GM19372 (cell line): ENCODE measurements around the gene SPN.
"Not testable (repeated sequence)": the region's sequence is repeated elsewhere in the genome, so short reads cannot be mapped to it uniquely, and the experiment has no call there.

Experiments
- ATAC-seq: cut with Tn5 transposase; IDR thresholded peaks from one replicate; pipeline ENCODE4 v1.9.1; 2021; ENCODE audit warnings: mild to moderate bottlenecking, low read depth, moderate library complexity; ENCODE audit not compliant: unreplicated experiment

The SPN gene

DNA sequence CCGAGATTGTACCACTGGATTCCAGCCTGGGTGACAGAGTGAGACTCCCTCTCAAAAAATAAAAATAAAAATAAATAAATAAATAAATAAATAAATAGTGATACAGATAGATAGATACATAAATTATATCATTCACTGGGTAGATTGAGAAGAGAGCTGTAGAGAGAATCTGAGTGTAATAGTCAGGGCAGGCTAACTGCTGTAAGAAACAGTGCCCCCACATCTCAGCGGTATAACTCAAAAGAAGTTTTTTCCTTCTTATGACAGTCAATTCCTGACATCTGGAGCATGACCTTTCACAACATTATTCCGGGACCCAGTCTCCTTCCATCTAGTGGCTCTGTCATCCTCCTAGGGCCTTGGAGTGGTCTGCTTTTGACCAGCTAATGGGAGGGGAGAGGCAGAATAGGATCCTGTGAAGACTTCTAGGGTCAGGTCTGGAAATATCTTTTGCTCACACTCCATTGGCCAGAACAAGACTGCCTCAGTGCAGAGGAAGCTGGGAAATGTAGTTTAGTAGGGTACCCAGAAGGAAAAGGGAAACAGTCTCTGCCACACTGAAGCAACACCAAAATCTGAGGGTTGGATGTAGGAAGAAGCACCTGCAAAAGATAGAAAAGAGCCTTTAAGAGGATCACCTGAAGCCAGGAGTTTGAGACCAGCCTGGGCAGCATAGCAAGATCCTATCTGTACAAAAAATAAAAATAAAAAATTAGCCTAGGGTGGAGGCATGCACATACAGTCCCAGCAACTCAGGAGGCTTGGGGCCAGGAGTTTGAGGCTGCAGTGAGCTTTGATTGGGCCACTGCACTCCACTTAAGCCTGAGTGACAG, 13.0 kb downstream of the SPN start:
- no peak for ATAC-seq

DNA sequence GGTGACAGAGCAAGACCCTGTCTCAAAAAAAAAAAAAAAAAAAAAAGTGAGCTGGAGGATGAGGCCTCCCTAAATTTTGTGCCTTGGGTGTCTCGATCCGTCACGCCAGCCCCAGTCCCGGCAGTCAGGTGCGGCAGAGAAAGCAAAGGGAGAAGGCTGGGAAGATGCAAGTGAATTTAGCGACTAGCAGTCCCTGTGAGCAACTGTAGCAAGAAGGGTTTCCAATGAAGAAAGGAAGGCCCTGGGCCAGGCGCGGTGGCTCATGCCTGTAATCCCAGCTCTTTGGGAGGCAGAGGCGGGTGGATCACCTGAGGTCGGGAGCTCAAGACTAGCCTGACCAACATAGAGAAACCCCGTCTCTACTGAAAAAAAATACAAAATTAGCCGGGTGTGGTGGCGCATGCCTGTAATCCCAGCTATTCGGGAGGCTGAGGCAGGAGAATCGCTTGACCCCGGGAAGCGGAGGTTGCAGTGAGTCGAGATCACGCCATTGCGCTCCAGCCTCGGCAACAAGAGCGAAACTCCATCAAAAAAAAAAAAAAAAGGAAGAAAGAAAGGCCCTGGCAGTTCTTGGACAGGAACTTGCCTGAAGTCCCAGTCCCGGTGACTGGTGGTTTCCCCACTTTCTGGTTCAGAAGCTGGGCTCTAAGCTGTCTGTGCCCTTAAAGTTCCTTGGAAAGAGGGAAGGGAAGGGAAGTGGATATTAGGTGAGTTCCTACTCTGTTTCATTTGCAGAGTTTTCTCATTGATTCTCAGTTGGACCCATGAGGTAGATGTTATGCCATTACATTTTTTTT, 14.1 kb downstream of the SPN start:
- no peak for ATAC-seq

DNA sequence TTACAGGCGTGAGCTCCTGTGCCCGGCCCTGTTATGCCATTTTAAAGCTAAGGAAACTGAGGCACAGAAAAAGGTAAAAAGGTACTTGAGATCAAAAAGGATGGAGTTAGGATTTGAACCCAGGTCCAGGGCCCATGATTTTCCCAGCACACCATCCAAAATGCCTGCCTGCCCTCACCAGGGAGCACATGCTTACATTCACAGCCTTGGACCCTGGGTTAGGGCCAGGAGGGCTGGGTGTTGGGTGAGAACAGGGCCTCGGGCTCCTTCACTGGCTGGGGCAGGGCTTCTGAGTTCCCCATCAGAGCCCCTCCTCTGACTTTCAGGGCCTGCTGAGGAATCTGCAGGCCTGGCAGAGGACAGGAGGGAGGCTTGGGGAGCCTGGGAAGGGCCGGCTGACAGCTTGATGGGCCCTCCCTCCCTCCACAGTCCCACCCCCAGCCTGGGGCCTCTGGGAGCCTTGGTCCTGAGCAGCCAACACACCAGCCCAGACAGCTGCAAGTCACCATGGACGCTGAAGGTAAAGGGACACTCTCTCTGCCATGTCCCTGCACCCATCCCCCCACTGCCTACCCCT, 15.7 kb downstream of the SPN start, which contains the start of gene QPRT:
Gene QPRT, plus strand, starts transcription at position 490 of the 577 bp plus-strand sequence. Its CDS starts 18 bp downstream, at position 508.
- no peak for ATAC-seq

DNA sequence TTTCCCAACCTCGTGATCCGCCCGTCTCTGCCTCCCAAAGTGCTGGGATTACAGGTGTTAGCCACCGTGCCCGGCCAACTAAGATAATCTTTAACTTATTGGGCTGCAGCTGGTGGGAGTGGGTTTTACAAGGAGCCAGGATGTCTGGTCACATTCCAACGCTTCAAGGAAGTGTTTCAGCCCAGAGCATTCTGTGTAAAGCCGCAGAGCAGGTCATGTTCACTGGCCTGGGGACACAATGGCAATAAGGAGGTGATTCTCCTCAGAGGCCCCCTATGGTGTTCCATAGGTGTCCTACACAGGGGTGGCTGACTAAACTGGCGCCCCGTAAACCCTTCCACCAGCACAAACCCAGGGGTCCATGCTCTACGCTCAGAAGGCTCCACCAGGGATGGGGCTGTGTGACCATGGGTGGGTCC, 17.1 kb downstream of the SPN start:
- ATAC-seq, result no peak

DNA sequence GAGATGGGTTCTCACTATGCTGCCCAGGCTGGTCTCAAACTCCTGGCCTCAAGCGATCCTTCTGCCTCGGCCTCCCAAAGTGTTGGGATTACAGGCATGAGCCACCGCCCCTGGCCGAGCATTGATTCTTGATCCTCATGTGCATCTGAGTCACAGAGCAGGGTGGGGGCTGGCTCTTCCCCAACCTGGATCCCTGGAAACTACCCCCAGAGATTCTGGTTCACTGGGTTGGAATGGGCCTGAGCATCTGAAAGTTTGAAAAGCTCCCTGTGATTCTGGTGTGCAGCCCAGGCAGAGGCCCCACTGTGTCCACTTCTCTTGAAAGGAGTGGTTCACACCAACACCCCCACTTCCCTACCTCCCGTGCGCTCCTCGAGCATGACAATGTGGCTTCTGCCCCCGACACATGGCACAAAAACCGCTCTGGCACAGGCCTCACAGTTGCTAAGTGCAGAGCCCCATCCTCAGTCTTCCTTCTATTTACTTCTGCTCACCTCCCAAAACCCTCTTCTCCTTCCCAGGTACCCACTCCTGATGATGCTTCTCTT, 20.6 kb downstream of the SPN start:
- ATAC-seq, result no peak

DNA sequence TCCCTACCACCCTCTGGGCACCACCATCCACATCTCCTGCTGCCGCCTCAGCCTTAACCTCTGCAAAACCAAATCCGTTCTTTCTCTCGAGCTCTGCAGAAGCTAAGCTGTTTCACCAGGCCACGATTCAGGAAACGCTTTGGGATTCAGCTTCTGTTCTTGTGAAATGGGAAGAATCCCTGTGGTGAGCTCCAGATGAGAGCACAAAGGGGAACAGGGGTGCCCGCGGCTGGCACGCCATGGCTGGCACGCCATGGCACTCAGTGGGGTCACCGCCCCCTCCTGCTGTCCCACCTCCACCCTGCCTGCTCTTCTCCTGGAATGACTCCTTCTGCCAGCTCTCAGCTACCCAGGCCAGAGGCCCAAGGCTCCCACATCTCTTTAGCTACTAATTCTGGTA, 21.6 kb downstream of the SPN start:
- no peak for ATAC-seq

DNA sequence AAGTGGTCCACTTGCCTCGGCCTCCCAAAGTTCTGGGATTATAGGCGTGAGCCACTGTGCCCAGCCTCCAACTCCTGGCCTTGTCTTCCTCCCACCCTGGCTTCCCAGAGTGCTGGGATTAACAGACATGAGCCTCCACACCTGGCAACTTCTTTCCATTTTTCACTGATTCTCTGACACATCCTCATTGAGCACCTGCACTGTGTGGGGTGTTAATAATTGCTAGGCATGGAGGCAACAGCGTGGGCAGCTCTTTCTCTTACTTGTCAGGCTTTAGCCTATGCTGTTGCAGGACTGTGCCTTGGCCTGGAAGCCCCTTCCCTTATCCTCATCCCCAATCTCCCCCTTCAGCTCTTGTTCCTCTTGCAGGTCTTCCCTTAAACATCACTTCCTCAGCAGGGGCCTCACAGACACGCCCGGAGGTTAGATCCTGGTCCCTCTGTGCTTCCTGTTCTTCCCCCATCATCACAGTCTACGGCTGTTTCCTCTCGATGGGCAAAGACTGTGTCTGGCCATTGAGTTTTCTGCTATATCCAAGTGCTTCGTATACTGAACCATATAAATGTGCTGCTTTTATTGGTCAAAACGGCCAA, 23.8 kb downstream of the SPN start:
- no peak for ATAC-seq

DNA sequence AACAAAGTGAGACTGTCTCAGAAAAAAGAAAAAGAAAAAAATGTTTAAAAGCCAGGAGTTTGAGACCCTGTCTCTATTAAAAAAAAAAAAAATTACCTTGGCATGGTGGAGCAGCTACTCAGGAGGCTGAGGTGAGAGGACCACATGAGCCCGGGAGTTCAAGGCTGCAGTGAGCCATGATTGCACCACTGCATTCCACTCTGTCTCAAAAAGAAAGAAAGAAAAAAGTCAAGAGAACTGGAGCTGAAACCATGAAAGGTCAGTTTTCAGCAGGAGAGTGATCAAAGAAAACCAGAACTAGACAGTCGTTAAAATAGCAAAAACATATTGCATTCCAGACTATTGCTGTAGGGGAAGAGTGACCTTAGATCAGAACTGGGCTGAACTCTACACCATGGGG, 24.7 kb downstream of the SPN start:
- ATAC-seq, result no peak

DNA sequence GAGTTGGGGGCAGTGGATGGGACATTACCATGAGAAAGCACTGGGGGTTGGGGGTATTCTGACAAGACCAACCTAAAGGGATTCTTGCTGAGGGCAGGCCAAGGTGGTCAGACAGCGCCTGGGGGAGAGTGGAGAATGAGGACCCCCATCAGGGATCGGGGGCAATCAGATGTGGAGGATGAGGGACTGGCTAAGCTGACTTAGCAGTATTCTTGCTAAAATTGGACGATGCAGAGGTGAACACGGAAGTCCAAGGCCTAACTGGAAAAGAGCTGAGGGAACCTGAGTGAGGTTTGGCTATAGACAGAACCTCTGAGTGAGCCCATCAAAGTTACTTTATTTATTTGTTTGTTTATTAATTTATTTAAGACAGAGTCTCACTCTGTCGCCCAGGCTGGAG, 25.1 kb downstream of the SPN start:
- no peak for ATAC-seq

DNA sequence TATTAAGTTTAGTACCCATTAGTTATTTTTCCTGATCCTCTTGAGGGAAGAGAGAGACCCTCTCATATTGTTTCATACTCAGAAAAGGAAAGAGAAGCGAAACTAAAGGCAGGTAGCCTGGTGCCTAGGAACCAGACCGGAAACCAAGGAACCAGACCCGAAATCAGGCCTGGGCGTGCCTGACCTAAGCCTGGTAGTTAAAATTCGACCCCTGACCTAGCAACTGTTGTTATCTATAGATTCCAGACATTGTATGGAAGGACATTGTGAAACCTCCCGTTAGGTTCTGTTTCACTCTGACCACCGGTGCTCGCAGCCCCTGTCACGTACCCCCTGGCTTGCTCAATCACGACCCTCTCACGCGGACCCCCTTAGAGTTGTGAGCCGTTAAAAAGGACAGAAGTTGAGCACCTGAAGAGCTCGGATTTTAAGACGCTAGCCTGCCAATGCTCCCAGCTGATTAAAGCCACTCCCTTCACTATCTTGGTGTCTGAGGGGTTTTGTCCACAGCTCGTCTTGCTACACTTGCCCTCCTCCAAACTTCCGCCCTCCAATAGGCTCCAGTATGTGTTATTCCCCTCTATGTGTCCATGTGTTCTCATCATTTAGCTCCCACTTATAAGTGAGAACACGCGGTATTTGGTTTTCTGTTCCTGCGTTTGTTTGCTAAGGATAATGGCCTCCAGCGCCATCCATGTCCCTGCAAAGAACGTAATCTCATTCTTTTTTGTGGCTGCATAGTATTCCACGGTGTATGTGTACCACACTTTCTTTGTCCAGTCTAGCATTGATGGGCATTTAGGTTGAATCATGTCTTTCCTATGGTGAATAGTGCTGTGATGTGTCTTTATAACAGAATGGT, 26.7 kb downstream of the SPN start:
- not testable (repeated sequence) for ATAC-seq

DNA sequence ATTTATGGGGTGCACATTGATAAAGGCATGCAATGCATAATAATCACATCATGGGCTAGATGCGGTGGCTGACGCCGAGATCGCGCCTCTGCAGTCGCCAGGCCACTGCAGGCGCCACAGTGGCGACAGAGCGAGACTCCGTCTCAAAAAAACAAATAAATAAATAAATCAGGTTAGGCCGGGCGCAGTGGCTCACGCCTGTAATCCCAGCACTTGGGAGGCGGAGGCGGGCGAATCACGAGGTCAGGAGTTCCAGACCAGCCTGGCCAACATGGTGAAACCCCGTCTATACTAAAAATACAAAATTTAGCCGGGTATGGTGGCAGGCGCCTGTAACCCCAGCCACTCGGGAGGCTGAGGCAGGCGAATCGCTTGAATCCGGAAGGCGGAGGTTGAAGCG, 29.6 kb downstream of the SPN start:
- not testable (repeated sequence) for ATAC-seq

DNA sequence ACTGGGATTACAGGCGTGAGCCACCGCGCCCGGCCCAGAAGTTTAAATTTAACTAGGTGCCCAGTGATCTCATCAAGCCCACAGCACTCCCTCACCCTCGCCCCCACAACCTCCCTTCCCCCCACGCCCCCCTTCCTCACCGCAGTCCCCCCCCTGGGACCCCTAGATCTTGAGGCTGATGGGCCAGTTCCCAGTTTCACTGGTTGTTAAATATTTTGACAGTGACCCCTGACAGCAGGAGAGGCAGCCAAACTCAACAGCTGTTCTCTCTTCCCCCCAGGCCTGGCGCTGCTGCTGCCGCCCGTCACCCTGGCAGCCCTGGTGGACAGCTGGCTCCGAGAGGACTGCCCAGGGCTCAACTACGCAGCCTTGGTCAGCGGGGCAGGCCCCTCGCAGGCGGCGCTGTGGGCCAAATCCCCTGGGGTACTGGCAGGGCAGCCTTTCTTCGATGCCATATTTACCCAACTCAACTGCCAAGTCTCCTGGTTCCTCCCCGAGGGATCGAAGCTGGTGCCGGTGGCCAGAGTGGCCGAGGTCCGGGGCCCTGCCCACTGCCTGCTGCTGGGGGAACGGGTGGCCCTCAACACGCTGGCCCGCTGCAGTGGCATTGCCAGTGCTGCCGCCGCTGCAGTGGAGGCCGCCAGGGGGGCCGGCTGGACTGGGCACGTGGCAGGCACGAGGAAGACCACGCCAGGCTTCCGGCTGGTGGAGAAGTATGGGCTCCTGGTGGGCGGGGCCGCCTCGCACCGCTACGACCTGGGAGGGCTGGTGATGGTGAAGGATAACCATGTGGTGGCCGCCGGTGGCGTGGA, 31.5 kb downstream of the SPN start:
- ATAC-seq, result no peak

DNA sequence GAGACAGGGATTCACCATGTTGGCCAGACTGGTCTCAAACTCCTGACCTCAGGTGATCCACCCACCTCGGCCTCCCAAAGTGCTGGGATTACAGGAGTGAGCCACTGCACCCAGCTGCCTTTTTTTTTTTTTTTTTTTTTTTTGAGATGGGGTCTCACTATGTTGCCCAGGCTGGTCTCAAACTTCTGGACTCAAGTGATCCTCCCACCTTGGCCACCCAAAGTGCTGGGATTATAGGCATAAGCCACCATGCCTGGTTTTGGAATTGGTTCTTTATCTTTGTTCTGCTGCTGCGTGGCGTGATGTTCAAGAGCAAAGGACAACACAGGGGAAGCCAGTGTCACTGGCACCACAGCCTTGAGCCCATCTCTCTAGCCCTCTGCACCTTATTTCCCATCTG, 32.6 kb downstream of the SPN start:
- not testable (repeated sequence) for ATAC-seq

DNA sequence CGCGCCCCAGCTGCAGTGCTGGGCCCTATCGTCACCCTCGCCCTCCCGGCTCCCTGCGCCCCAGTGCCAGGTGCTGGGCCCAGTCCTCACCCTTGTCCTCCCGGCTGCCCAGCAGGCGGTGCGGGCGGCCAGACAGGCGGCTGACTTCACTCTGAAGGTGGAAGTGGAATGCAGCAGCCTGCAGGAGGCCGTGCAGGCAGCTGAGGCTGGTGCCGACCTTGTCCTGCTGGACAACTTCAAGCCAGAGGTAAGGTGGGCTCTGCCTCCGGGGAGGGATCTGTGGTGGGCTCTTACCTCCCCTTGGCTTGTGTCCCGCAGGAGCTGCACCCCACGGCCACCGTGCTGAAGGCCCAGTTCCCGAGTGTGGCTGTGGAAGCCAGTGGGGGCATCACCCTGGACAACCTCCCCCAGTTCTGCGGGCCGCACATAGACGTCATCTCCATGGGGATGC, 33.9 kb downstream of the SPN start:
- ATAC-seq, result no peak

DNA sequence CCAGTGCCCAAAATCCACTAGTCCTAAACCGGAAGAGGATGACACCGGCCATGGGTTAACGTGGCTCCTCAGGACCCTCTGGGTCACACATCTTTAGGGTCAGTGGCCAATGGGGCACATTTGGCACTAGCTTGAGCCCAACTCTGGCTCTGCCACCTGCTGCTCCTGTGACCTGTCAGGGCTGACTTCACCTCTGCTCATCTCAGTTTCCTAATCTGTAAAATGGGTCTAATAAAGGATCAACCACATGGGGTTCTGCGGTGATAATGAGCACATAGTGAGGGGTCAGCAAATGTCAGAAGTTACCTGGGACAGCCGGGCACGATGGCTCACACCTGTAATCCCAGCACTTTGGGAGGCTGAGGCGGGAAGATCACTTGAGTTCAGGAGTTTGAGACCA, 34.3 kb downstream of the SPN start:
- ATAC-seq, result no peak

DNA sequence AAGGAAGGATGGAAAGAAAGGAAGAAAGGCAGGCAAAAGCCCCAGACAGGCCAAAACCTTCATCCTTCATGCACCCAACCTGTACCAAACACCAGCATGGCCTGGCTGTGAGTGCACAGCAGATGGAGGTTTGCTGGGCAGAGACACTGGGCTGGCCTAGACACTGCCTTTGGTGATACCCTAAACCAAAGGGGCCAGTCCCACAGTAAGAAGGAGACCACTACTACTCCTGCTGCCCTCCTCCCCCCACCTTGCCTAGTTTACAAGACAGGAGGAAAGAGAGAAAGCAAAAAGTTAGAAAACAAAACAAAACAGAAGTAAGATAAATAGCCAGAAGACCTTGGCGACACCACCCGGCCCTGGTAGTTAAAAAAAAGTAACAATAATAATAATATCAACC, 35.0 kb downstream of the SPN start:
- ATAC-seq, result no peak

DNA sequence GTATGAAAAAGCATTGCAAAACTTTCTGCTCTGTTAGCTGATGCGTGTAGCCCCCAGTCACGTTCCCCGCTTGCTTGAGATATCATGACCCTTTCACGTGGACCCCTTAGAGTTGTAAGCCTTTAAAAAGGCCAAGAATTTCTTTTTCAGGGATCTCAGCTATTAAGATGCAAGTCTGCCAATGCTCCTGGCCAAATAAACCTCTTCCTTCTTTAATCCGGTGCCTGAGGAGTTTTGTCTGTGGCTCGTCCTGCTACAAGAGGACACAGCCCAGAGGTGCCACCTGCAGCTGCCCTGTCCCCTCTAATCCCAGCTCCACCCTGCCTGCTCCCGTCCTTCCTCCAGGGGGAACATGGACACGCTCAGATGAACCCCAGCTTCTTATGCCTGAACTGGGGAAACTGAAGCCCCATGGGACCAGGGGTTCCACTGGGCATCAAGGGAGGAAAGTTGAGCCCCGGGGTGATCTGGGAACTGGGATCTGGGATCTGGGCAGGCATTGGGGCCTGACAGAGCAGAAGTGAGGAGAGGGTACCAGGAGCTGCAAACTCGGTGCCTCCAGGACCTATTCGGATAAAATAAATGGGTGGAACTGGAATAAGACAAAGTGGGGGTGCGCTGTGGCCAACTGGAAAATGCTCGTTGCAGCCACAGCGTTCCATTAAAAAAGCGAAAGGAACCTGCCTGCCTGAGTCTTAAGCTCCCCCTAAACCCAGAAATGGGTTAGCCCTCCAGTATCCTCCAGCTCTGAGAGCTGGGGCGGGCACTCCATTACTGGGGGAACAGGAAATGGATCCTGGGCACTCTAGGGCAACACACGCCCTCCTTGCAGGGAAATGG, 35.7 kb downstream of the SPN start:
- no peak for ATAC-seq
